NT2/D1 (cell line): ENCODE measurements around the gene GATB.

Experiments
- SUZ12 ChIP-seq: IDR thresholded peaks from 2 replicates; pipeline ENCODE4 v1.6.1; 2011; ENCODE audit not compliant: insufficient read length, insufficient read depth; ENCODE audit errors: extremely low read depth
- ZNF274 ChIP-seq: IDR thresholded peaks from 2 replicates; pipeline ENCODE4 v1.6.1; 2011; ENCODE audit warnings: mild to moderate bottlenecking, low read depth, low read length

GRCh38 chr4:151665022-151665784 is 95.6 kb downstream of the GATB start:
- TF ChIP-seq SUZ12 = no peak
- TF ChIP-seq ZNF274 = no peak
